ENCODE results near the gene ZC3H12C. TPM values are rescaled to one million over a fixed set of nuclear protein-coding genes. Genes with fewer than 3 reads are reported as not detected.

ZC3H12C gene
- total and polyA plus RNA-seq, 10 of the 15 experiments (the other 5 are each of a cell fraction or from before 2014, with no cell fraction given): 0.31 to 31.0 (median 3.7) TPM

DNA sequence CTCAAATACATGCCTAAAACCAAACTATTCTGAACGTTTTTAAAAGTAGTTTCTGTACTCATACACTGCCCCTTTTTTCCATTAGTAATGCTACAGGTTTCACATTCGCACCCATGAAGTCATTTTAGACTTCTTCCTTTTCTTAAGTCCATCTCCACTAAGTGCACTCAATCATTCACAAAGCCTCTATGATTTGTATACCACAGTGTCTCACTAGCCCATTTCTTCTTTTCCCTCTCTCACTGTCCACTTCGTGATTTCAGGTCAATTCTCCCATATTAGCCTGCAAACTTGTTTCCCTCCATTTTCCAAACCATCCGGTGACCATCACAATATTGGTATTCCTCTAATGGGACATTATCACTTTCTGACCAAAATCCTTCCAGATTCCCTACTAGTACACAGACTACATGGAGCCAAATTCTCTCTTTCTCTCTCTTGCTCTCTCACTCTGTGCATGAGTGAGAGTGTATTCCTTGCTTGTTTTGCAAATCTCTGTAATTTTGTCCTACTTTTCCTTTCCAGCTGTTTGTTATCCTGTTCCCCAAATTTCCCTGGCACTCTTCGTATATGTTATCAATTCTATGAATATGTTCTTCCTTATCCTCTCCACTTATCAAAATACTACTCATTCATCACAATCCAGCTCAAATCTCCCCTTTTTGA is 3.4 kb upstream of the ZC3H12C start (continued):
- TF ChIP-seq, protein P1, sequence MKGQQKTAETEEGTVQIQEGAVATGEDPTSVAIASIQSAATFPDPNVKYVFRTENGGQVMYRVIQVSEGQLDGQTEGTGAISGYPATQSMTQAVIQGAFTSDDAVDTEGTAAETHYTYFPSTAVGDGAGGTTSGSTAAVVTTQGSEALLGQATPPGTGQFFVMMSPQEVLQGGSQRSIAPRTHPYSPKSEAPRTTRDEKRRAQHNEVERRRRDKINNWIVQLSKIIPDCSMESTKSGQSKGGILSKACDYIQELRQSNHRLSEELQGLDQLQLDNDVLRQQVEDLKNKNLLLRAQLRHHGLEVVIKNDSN (IDR thresholded peaks at IDR 0.05; ENCODE audit: borderline replicate concordance, extremely low read length, insufficient read depth, low read depth, low read length): no peak
- TF ChIP-seq PAX8 (IDR thresholded peaks at IDR 0.05): no peak
- peak; percentile 90 for TF ChIP-seq IKZF2 (IDR thresholded peaks at IDR 0.05)
- TF ChIP-seq RBBP5 (conservative IDR thresholded peaks at IDR 0.05): no peak
- TF ChIP-seq SIX5 (IDR thresholded peaks at IDR 0.05; ENCODE audit: low read depth, low read length, severe bottlenecking): no peak
- TF ChIP-seq EZH2 (IDR thresholded peaks at IDR 0.05; ENCODE audit: borderline replicate concordance, control insufficient read depth, low read depth, low read length): no peak
- TF ChIP-seq, protein P2, sequence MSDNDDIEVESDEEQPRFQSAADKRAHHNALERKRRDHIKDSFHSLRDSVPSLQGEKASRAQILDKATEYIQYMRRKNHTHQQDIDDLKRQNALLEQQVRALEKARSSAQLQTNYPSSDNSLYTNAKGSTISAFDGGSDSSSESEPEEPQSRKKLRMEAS (IDR thresholded peaks at IDR 0.05; ENCODE audit: low read depth, low read length): no peak
- no peak for TF ChIP-seq PAX5 (IDR thresholded peaks at IDR 0.05; ENCODE audit: borderline replicate concordance, low read depth, low read length)
- TF ChIP-seq, protein P3, sequence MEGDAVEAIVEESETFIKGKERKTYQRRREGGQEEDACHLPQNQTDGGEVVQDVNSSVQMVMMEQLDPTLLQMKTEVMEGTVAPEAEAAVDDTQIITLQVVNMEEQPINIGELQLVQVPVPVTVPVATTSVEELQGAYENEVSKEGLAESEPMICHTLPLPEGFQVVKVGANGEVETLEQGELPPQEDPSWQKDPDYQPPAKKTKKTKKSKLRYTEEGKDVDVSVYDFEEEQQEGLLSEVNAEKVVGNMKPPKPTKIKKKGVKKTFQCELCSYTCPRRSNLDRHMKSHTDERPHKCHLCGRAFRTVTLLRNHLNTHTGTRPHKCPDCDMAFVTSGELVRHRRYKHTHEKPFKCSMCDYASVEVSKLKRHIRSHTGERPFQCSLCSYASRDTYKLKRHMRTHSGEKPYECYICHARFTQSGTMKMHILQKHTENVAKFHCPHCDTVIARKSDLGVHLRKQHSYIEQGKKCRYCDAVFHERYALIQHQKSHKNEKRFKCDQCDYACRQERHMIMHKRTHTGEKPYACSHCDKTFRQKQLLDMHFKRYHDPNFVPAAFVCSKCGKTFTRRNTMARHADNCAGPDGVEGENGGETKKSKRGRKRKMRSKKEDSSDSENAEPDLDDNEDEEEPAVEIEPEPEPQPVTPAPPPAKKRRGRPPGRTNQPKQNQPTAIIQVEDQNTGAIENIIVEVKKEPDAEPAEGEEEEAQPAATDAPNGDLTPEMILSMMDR (IDR thresholded peaks at IDR 0.05 in 2 of 3, conservative IDR thresholded peaks at IDR 0.05 in 1 of 3; ENCODE audit: control insufficient read depth in 2 of 3, extremely low read depth in 1 of 3, insufficient read depth in 1 of 3, low read depth in 3 of 3, low read length in 3 of 3): no peak
- TF ChIP-seq, protein P4, sequence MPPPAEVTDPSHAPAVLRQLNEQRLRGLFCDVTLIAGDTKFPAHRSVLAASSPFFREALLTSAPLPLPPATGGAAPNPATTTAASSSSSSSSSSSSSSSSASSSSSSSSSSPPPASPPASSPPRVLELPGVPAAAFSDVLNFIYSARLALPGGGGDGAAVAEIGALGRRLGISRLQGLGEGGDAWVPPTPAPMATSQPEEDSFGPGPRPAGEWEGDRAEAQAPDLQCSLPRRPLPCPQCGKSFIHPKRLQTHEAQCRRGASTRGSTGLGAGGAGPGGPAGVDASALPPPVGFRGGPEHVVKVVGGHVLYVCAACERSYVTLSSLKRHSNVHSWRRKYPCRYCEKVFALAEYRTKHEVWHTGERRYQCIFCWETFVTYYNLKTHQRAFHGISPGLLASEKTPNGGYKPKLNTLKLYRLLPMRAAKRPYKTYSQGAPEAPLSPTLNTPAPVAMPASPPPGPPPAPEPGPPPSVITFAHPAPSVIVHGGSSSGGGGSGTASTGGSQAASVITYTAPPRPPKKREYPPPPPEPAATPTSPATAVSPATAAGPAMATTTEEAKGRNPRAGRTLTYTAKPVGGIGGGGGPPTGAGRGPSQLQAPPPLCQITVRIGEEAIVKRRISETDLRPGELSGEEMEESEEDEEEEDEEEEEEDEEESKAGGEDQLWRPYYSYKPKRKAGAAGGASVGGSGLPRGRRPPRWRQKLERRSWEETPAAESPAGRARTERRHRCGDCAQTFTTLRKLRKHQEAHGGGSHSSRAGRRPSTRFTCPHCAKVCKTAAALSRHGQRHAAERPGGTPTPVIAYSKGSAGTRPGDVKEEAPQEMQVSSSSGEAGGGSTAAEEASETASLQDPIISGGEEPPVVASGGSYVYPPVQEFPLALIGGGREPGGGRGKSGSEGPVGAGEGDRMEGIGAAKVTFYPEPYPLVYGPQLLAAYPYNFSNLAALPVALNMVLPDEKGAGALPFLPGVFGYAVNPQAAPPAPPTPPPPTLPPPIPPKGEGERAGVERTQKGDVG (CRISPR knock-in tag; IDR thresholded peaks at IDR 0.05): no peak
- TF ChIP-seq ZZZ3 (IDR thresholded peaks at IDR 0.05; ENCODE audit: control insufficient read depth, insufficient read length, low read depth): no peak
- no peak for TF ChIP-seq HDAC6 (IDR thresholded peaks at IDR 0.05; ENCODE audit: unreplicated experiment)
- TF ChIP-seq, protein P5, sequence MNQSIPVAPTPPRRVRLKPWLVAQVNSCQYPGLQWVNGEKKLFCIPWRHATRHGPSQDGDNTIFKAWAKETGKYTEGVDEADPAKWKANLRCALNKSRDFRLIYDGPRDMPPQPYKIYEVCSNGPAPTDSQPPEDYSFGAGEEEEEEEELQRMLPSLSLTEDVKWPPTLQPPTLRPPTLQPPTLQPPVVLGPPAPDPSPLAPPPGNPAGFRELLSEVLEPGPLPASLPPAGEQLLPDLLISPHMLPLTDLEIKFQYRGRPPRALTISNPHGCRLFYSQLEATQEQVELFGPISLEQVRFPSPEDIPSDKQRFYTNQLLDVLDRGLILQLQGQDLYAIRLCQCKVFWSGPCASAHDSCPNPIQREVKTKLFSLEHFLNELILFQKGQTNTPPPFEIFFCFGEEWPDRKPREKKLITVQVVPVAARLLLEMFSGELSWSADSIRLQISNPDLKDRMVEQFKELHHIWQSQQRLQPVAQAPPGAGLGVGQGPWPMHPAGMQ (IDR thresholded peaks at IDR 0.05; ENCODE audit: borderline replicate concordance): no peak
- TF ChIP-seq, protein P6, sequence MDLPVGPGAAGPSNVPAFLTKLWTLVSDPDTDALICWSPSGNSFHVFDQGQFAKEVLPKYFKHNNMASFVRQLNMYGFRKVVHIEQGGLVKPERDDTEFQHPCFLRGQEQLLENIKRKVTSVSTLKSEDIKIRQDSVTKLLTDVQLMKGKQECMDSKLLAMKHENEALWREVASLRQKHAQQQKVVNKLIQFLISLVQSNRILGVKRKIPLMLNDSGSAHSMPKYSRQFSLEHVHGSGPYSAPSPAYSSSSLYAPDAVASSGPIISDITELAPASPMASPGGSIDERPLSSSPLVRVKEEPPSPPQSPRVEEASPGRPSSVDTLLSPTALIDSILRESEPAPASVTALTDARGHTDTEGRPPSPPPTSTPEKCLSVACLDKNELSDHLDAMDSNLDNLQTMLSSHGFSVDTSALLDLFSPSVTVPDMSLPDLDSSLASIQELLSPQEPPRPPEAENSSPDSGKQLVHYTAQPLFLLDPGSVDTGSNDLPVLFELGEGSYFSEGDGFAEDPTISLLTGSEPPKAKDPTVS (IDR thresholded peaks at IDR 0.05; ENCODE audit: low read depth, low read length): no peak
- no peak for TF ChIP-seq POLR2AphosphoS2 (IDR thresholded peaks at IDR 0.05; ENCODE audit: low read depth, low read length)
- no peak for TF ChIP-seq JUND (IDR thresholded peaks at IDR 0.05; ENCODE audit: low read depth, low read length)
- peak; percentile 33; the same call in 1 of the 2 replicates for TF ChIP-seq SPI1 (IDR thresholded peaks at IDR 0.05; ENCODE audit: borderline replicate concordance, insufficient read depth, low read depth, low read length)
- peak; percentile 59; the same call in 1 of the 2 replicates for TF ChIP-seq FOXM1 (IDR thresholded peaks at IDR 0.05; ENCODE audit: low read depth, low read length)
- TF ChIP-seq NFIC (IDR thresholded peaks at IDR 0.05; ENCODE audit: low read depth, low read length): peak; percentile 53
- TF ChIP-seq TBL1XR1 (IDR thresholded peaks at IDR 0.05; ENCODE audit: low read depth, low read length): no peak
